Activated T-cell treated with anti-CD3 and anti-CD28 coated beads, Interleukin-2, amount 50 U/mL, for 24 hours (primary cell): ENCODE results near the gene WBP2NL.
"Not testable (repeated sequence)": the region's sequence is repeated elsewhere in the genome, so short reads cannot be mapped to it uniquely, and the experiment has no call there.

Experiments
- DNase-seq: peaks from one replicate; pipeline ENCODE4 v3.0.0-alpha.2; 2020
- H3K27ac Mint-ChIP-seq: 2 replicates; pipeline ENCODE4 v1.8.0; 2020; ENCODE audit warnings: mild to moderate bottlenecking, mixed read lengths
- H3K27me3 Mint-ChIP-seq: 2 replicates; pipeline ENCODE4 v1.8.0; 2020; ENCODE audit warnings: mixed read lengths
- H3K36me3 Mint-ChIP-seq: 2 replicates; pipeline ENCODE4 v1.8.0; 2020; ENCODE audit warnings: low read depth, mixed read lengths
- H3K4me1 Mint-ChIP-seq: 2 replicates; pipeline ENCODE4 v1.8.0; 2020; ENCODE audit warnings: low read depth, mixed read lengths
- H3K4me3 Mint-ChIP-seq: 2 replicates; pipeline ENCODE4 v1.8.0; 2020; ENCODE audit warnings: mild to moderate bottlenecking, moderate library complexity, mixed read lengths
- H3K9me3 Mint-ChIP-seq: 2 replicates; pipeline ENCODE4 v1.8.0; 2020; ENCODE audit warnings: mixed read lengths

WBP2NL gene

DNA sequence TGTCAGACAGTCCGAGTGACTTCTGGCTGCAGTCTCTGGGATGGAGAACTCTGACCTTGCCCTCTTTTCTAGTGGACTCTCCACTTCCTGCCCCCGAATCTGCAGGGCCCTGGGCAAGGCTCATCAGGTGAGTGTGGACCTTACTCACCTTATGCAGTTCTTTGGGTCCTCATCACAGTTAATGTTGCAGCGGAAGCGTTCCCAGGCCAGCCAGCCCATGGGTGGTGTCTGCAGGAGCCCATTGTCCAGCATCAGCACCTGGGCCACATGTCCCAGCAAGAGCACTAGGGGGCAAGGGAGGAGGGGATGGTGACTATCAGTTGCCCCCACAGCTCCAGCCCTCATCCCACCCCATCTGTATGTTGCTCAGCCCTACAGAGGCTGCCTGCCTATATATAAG lies 69.7 kb downstream of the WBP2NL start:
- peaks cover 32% of the 10 kb centered on the region for H3K4me1 Mint-ChIP-seq
- H3K27ac Mint-ChIP-seq = no peak overlapping the region
- H3K4me3 Mint-ChIP-seq = no peak overlapping the region
- H3K27me3 Mint-ChIP-seq = no peaks in the 10 kb centered on the region
- H3K36me3 Mint-ChIP-seq = peaks cover 49% of the 10 kb centered on the region
- DNase-seq = no peak
- H3K9me3 Mint-ChIP-seq = no peaks in the 10 kb centered on the region

DNA sequence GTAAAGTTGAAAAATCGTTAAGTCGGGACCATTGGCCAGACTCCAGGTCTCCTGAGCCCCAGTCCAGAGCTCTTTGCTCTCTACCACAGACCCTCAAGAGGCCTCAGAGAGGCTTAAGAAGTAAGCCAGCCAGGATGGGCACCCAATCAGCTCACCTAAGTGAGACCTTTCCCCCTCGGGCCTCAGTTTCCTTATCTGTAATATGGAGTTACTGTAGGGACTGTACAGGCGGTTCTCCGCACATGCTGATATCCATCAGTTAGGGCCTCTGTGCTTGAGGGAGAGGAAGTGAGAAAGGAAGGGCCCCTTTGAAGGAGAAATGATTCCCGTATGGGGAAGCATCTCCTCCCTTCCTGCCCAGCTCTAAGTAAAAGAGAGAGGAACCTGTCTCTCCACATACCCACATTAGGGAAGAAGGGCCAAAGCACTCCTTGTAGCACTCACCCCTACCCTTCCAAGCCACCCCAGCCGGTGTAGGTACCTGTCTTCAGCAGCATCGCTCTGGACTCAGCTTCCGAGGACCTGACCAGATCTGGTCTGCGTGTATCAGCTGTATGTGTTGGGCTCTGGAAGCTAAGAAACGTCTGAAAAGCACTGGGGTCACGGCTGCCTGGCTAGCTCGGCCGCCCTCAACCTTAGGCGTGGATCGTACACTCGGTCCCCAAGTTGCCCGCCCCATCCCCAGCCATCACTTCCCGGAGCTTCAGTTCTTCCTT lies 71.4 kb downstream of the WBP2NL start:
- H3K36me3 Mint-ChIP-seq = peaks cover 39% of the 10 kb centered on the region
- H3K27ac Mint-ChIP-seq = peak overlapping the region; percentile 90
- H3K4me3 Mint-ChIP-seq = peak overlapping the region; percentile 85
- DNase-seq = no peak
- H3K27me3 Mint-ChIP-seq = no peaks in the 10 kb centered on the region
- H3K9me3 Mint-ChIP-seq = no peaks in the 10 kb centered on the region
- peaks cover 39% of the 10 kb centered on the region for H3K4me1 Mint-ChIP-seq

DNA sequence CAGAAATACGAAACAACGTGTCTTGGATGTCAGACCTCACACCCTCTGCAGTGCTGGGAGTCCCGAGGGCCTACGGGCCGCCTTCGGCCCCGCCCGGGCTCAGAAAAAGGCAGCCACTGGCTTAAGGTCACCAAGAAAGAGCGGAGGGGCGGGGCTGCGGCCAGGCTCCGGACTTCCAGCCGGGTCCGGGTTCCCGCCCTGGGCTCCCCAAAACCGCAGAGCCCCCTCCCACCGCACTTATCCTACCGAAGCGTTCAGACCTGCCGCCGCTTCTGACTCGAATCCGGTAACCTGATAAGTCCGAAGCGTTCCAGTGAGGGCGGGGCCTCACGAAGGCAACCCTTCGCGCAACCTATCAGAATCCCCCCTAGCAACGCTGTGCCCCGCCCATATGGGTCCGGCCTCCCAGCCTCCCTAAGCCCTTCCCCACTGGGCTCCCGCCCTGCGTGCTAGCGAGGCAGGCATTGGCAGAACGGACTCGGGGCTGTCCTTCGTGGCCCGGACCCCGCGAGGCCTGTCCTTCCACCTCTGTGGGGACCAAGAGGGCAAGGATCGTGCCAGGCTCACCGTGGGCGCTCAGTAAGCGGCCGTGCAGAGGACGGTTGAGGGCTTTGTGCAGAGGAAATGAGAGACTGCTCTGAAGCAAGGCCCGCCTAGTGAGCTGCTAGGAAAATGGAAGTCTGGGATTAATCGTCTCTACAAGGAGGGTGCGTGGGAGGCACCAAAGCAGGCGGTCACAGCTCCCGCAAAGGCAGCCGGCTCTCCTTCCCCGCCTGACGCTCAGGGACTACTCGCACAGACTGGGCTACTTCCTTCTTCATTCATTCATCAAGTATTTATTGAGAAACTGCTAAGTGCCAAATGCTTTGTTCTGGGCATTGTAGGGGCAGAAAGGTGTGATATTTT lies 72.2 kb downstream of the WBP2NL start, which contains the start of gene NAGA:
Gene NAGA, minus strand, starts transcription at position 296 of the 906 bp plus-strand sequence. CDS start 515 bp downstream, outside the sequence.
- DNase-seq = peak; percentile 90
- Mint-ChIP-seq H3K4me1 (peaks cover 45% of the 10 kb centered on the region), H3K36me3 (peaks cover 31% of the 10 kb centered on the region), H3K27me3 (no peaks in the 10 kb centered on the region), H3K27ac (peak within 1 kb of the TSS; percentile 90), H3K4me3 (peak within 1 kb of the TSS; percentile 85), H3K9me3 (no peaks in the 10 kb centered on the region)

DNA sequence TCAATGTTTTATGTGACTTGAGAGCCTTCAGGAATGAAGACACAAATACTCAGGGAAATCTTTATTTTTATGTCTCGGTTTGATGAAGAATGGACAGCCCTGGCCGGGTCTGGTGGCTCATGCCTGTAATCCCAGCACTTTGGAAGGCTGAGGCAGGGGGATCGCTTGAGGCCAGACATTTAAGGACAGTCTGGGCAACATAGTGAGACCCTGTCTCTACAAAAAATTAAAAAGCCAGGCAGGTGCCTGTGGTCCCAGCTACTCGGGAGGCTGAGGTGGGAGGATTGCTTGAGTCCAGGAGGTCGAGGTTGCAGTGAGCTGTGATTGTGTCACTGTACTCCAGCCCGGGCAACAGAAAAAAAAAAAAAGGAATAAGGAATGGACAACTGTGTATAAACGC lies 72.9 kb downstream of the WBP2NL start:
- H3K9me3 Mint-ChIP-seq, DNase-seq, H3K27me3 Mint-ChIP-seq: not testable (repeated sequence)
- Mint-ChIP-seq H3K36me3 (peaks cover 26% of the 10 kb centered on the region), H3K4me1 (peaks cover 45% of the 10 kb centered on the region), H3K27ac (peak overlapping the region; percentile 90), H3K4me3 (peak overlapping the region; percentile 85)

DNA sequence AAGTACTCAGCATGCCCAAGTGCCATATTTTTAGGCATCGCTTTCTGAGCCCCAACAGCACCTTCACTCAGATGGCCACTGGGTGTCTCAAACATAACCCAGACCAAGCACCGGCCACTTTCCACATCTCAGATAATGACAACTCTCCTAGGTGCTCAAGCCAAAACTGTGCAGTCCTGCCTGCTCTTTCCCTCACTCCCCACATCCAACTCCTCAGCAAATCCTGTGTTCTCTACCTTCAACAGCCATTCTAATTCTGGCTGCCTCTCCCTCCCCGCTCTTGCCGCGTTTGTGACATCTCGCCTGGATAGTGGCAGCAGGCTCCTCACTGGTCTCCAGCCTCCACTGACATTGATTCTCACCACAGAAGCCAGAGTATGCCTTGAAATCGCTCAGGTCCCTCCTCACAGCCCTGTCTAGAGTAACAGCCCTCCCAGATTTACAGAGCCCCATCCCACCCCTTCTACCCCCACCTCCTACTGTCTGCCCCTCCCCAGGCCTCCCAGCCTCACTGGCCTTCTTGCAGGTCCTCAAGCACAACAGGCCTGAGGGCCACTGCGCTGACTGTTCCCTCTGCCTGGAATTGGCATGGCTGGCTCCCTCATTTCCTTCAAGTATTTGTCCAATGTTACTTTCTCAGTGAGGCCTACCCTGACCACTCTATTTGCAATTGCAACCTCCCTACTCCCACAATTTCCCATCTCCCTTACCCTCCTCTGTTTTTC lies 74.2 kb downstream of the WBP2NL start:
- Mint-ChIP-seq H3K36me3 (peaks cover 13% of the 10 kb centered on the region), H3K27me3 (no peaks in the 10 kb centered on the region), H3K4me1 (peaks cover 45% of the 10 kb centered on the region), H3K4me3 (peak overlapping the region; percentile 67), H3K9me3 (no peaks in the 10 kb centered on the region), H3K27ac (no peak overlapping the region)
- DNase-seq = no peak

DNA sequence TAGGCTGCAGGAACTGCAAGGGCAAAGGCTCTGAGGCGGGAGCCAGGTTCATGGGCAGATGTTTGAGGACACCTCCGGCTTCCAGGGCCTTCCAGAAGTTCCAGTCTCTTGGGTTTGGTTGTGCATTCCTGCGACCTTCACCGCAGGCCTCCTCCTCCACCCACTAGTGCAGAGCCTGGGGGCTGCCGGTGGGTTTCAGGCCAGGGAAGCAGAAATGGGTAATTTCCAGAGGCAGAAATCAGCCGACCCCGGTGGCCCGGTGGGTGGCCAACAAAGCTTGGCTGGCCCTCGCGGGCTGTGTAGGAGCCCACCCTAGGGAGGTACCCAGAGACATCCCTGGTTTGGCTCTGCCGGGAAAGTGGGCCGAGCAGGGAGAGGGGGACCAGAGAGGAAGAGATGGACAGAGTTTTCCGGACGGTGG lies 75.0 kb downstream of the WBP2NL start:
- no peak for DNase-seq
- H3K4me1 Mint-ChIP-seq = peaks cover 47% of the 10 kb centered on the region
- peak overlapping the region; percentile 82 for H3K27ac Mint-ChIP-seq
- H3K4me3 Mint-ChIP-seq = peak overlapping the region; percentile 67
- no peaks in the 10 kb centered on the region for H3K27me3 Mint-ChIP-seq
- no peaks in the 10 kb centered on the region for H3K9me3 Mint-ChIP-seq
- H3K36me3 Mint-ChIP-seq = peaks cover 6% of the 10 kb centered on the region

DNA sequence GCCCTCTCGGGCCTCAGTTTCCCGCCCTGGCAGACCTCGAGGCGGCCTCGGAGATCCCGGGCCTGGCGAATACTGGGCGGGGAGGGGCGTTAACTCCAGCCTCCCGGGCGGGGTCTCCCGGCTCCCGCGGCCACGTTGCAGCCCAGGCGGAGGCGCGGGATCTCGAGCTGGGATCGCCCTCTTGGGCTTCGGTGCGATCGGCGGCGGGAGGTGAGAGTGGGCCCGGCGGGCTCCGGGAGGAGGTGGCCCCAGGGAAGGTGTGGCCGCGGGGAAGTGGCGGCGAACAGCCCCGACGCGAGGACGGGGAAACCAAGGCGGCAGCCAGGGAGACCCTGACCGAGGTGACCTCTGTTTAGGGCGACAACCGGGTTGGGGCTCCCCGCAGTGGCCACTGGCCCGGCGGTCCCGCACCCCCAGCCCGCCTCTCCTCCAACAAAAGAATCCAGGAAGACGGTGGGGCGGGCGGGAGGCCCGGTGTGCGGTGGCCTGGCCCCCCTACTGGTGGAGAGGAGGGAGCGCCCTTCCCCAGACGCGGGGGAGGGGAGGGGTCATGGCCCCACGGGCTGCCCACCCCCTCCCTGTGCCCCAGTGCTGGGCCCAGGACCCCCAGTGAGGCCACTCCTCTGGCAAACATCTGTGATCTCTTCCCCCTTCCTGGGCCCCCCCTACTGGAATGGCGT lies 75.7 kb downstream of the WBP2NL start, which contains the start of gene PHETA2:
Gene PHETA2, plus strand, starts transcription at position 117 of the 680 bp plus-strand sequence. CDS start 3,046 bp downstream, outside the sequence.
- peak within 1 kb of the TSS; percentile 82 for H3K27ac Mint-ChIP-seq
- H3K9me3 Mint-ChIP-seq = no peaks in the 10 kb centered on the region
- H3K4me3 Mint-ChIP-seq = peak within 1 kb of the TSS; percentile 67
- DNase-seq = peak; percentile 75
- H3K36me3 Mint-ChIP-seq = peaks cover 4% of the 10 kb centered on the region
- H3K27me3 Mint-ChIP-seq = no peaks in the 10 kb centered on the region
- peaks cover 50% of the 10 kb centered on the region for H3K4me1 Mint-ChIP-seq

DNA sequence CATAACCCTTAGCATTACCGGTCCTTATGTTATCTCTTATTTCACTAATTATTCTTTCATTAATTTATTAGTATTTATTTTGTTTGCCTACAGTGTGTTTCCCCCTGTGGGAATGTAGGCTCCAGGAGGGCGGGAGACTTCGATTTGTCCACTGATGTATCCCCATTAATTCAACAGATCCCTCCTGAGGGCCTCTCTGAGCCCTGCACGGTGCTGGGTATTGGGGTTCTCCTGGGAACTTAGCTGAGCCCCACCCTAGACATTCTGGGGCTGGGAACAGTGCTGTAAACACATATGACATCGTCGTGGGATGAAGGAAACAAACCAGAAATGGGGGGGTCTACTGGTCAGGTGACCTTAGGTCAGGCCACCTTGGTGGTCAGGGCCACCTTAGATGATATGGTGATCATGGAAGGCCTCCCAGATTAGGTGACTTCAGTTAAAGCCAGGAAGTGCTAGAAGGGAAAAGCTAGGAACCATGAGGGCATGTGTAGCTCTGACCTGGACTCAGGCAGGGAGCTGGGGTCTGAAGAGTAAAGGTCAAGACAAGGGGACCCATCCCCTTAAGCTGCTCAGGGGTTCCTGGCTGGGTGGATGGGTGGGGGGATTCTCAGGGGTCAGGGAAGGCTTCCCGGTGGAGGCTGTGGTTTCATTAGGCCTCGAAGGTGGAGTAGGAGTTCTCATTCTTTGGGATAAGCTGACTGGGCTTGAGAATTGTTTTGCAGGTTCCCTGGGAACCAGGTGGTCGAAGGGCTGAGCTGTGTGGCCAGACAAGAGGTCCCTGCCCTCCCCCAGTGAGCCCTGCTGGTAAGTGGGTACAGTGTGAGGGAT lies 76.5 kb downstream of the WBP2NL start:
- H3K4me1 Mint-ChIP-seq = peaks cover 47% of the 10 kb centered on the region
- no peaks in the 10 kb centered on the region for H3K9me3 Mint-ChIP-seq
- H3K4me3 Mint-ChIP-seq = peak overlapping the region; percentile 38
- DNase-seq = no peak
- peaks cover 8% of the 10 kb centered on the region for H3K36me3 Mint-ChIP-seq
- H3K27me3 Mint-ChIP-seq = no peaks in the 10 kb centered on the region
- H3K27ac Mint-ChIP-seq = peak overlapping the region; percentile 76

DNA sequence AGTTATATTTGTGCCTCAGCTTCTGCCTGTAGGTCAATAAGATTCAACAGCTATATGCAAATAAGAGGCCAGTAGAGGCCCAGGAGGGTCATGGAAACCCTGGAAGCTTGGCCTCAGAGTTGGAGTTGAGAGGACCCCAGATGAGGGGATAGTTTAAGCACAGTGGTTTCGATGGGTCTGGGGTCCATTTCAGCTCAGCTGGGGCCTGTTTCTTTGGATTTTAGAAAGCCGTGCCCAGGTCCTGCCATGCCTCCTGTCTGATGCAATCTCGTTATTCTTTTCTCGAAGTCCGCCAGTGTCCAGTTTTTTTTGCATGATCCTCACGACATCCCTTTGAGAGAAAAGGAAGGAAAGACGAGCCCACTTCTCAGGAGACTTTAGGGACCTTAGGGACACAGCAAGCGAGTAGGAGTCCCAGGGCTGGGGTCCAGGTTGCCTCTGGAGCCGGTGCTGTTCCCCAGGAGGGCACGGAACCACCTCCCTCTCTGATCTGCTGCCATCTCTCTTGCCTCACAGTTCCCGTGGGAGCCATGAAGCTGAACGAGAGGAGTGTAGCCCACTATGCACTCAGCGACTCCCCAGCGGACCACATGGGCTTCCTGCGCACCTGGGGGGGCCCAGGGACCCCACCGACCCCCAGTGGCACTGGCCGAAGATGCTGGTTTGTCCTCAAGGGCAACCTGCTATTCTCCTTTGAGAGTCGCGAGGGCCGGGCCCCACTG lies 78.3 kb downstream of the WBP2NL start:
- no peak overlapping the region for H3K4me3 Mint-ChIP-seq
- H3K27ac Mint-ChIP-seq = no peak overlapping the region
- H3K36me3 Mint-ChIP-seq = peaks cover 15% of the 10 kb centered on the region
- H3K27me3 Mint-ChIP-seq = no peaks in the 10 kb centered on the region
- no peaks in the 10 kb centered on the region for H3K9me3 Mint-ChIP-seq
- peaks cover 46% of the 10 kb centered on the region for H3K4me1 Mint-ChIP-seq
- peak; percentile 25 for DNase-seq

DNA sequence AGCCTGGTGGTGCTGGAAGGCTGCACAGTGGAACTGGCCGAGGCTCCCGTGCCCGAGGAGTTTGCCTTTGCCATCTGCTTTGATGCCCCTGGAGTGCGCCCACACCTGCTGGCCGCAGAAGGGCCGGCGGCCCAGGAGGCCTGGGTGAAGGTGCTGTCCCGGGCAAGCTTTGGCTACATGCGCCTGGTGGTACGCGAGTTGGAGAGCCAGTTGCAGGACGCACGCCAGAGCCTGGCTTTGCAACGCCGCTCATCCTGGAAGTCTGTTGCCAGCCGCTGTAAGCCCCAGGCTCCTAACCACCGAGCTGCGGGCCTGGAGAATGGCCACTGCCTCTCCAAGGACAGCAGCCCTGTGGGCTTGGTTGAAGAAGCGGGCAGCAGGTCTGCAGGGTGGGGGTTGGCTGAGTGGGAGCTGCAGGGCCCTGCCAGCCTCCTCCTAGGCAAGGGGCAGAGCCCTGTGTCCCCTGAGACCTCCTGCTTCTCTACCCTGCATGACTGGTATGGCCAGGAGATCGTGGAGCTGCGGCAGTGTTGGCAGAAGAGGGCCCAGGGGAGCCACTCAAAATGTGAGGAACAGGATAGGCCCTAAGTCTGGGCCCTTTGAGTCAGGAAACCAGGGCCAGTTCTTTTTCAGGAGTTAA lies 79.0 kb downstream of the WBP2NL start:
- Mint-ChIP-seq H3K4me3 (no peak overlapping the region), H3K9me3 (no peaks in the 10 kb centered on the region), H3K4me1 (peaks cover 50% of the 10 kb centered on the region), H3K36me3 (peaks cover 22% of the 10 kb centered on the region), H3K27ac (no peak overlapping the region), H3K27me3 (no peaks in the 10 kb centered on the region)
- DNase-seq = no peak
